Measurements from ENCODE around the gene POGK. TPM values are rescaled to one million over a fixed set of nuclear protein-coding genes. Genes with fewer than 3 reads are reported as not detected.

Gene POGK
- total RNA-seq, 1 donor from 2014 or later, result 42.2 TPM

DNA sequence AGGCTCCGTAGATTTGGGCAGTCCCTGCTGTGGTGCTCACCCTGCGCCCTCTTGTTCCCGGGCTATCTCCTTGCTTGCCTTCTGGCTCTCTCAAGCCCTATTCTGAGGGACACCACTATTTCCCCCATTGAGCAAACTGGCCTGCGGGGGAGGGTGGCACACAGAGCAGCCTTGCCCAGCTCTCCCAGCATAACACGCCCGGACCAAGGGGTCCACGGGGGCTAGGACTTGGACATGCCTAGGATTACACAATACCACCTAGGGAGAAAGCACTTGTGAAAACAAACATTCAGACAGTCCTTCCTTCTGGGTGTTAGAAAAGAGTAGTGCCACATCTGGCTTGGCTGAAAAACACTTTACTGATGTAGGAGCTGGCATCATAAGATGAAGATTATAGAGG is 29.4 kb downstream of the POGK start:
- Mint-ChIP-seq H3K9me3 (ENCODE audit: unreplicated experiment) (no peaks in the 10 kb centered on the region), H3K4me3 (ENCODE audit: unreplicated experiment) (no peak overlapping the region), H3K36me3 (ENCODE audit: low read depth, unreplicated experiment) (no peaks in the 10 kb centered on the region), H3K4me1 (ENCODE audit: unreplicated experiment) (no peaks in the 10 kb centered on the region), H3K27me3 (ENCODE audit: unreplicated experiment) (no peaks in the 10 kb centered on the region), H3K27ac (ENCODE audit: unreplicated experiment) (no peak overlapping the region)
- DNase-seq (ENCODE audit: low spot score), result no peak
- TF ChIP-seq, protein P1, sequence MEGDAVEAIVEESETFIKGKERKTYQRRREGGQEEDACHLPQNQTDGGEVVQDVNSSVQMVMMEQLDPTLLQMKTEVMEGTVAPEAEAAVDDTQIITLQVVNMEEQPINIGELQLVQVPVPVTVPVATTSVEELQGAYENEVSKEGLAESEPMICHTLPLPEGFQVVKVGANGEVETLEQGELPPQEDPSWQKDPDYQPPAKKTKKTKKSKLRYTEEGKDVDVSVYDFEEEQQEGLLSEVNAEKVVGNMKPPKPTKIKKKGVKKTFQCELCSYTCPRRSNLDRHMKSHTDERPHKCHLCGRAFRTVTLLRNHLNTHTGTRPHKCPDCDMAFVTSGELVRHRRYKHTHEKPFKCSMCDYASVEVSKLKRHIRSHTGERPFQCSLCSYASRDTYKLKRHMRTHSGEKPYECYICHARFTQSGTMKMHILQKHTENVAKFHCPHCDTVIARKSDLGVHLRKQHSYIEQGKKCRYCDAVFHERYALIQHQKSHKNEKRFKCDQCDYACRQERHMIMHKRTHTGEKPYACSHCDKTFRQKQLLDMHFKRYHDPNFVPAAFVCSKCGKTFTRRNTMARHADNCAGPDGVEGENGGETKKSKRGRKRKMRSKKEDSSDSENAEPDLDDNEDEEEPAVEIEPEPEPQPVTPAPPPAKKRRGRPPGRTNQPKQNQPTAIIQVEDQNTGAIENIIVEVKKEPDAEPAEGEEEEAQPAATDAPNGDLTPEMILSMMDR (IDR thresholded peaks at IDR 0.05; ENCODE audit: unreplicated experiment), result no peak

GRCh38 chr1:166869318-166870099 is 30.2 kb downstream of the POGK start:
- no peaks in the 10 kb centered on the region for H3K36me3 Mint-ChIP-seq (ENCODE audit: low read depth, unreplicated experiment)
- no peaks in the 10 kb centered on the region for H3K4me1 Mint-ChIP-seq (ENCODE audit: unreplicated experiment)
- H3K4me3 Mint-ChIP-seq (ENCODE audit: unreplicated experiment), result no peak overlapping the region
- no peaks in the 10 kb centered on the region for H3K9me3 Mint-ChIP-seq (ENCODE audit: unreplicated experiment)
- TF ChIP-seq, protein P1 (IDR thresholded peaks at IDR 0.05; ENCODE audit: unreplicated experiment), result no peak
- no peak overlapping the region for H3K27ac Mint-ChIP-seq (ENCODE audit: unreplicated experiment)
- H3K27me3 Mint-ChIP-seq (ENCODE audit: unreplicated experiment), result no peaks in the 10 kb centered on the region
- no peak for DNase-seq (ENCODE audit: low spot score)

- no peak for DNase-seq (ENCODE audit: low spot score)
- Mint-ChIP-seq H3K27me3 (ENCODE audit: unreplicated experiment) (peaks cover 3% of the 10 kb centered on the region), H3K4me3 (ENCODE audit: unreplicated experiment) (no peak overlapping the region), H3K4me1 (ENCODE audit: unreplicated experiment) (peaks cover 8% of the 10 kb centered on the region), H3K36me3 (ENCODE audit: low read depth, unreplicated experiment) (no peaks in the 10 kb centered on the region), H3K27ac (ENCODE audit: unreplicated experiment) (no peak overlapping the region), H3K9me3 (ENCODE audit: unreplicated experiment) (no peaks in the 10 kb centered on the region)
- TF ChIP-seq, protein P1 (IDR thresholded peaks at IDR 0.05; ENCODE audit: unreplicated experiment), result no peak
These were observed 31.3 kb downstream of the POGK start for GRCh38 chr1:166870584-166870983.

DNA sequence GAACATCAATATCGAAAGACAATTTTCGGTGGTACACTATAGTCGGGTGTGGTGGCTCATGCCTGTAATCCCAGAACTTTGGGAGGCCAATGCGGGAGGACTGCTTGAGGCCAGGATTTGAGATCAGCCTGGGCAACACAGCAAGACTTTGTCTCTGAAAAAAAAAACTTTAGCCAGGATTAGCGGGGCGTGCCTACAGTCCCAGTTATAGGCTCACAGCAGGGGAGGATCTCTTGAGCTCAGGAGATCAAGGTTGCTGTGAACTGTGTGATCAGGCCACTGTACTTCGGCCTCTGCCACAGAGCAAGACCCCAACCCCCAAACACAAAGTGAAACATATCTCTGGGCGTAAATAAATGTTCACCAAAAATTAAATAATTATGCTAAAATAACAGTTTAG is 35.2 kb downstream of the POGK start:
- peaks cover 15% of the 10 kb centered on the region for H3K4me1 Mint-ChIP-seq (ENCODE audit: unreplicated experiment)
- no peak for DNase-seq (ENCODE audit: low spot score)
- peaks cover 11% of the 10 kb centered on the region for H3K27me3 Mint-ChIP-seq (ENCODE audit: unreplicated experiment)
- peaks cover 8% of the 10 kb centered on the region for H3K36me3 Mint-ChIP-seq (ENCODE audit: low read depth, unreplicated experiment)
- TF ChIP-seq, protein P1 (IDR thresholded peaks at IDR 0.05; ENCODE audit: unreplicated experiment), result no peak
- no peaks in the 10 kb centered on the region for H3K9me3 Mint-ChIP-seq (ENCODE audit: unreplicated experiment)
- no peak overlapping the region for H3K4me3 Mint-ChIP-seq (ENCODE audit: unreplicated experiment)
- no peak overlapping the region for H3K27ac Mint-ChIP-seq (ENCODE audit: unreplicated experiment)

GRCh38 chr1:166875302-166875733 is 36.0 kb downstream of the POGK start:
- TF ChIP-seq, protein P1 (IDR thresholded peaks at IDR 0.05; ENCODE audit: unreplicated experiment), result no peak
- Mint-ChIP-seq H3K27me3 (ENCODE audit: unreplicated experiment) (peaks cover 11% of the 10 kb centered on the region), H3K27ac (ENCODE audit: unreplicated experiment) (peak overlapping the region; percentile 75), H3K9me3 (ENCODE audit: unreplicated experiment) (no peaks in the 10 kb centered on the region), H3K4me3 (ENCODE audit: unreplicated experiment) (peak overlapping the region; percentile 94), H3K4me1 (ENCODE audit: unreplicated experiment) (peaks cover 15% of the 10 kb centered on the region), H3K36me3 (ENCODE audit: low read depth, unreplicated experiment) (peaks cover 8% of the 10 kb centered on the region)
- DNase-seq (ENCODE audit: low spot score), result no peak
